Left renal cortex interstitium (tissue), 4 donors: ENCODE results near the gene DBR1. TPM values are rescaled to one million over a fixed set of nuclear protein-coding genes. Genes with fewer than 3 reads are reported as not detected.

Experiments used
- DNase-seq, 4 donors: peaks; one replicate each; pipeline ENCODE4 v3.0.0-alpha.2; 2013; ENCODE audit warnings: low read depth in 4 of 4, low spot score in 2 of 4, missing footprints in 1 of 4
- polyA plus RNA-seq, 4 donors: library from polyadenylated mRNA; unstranded; fragments of 120-200 nt; gene quantifications; one replicate each; pipeline ENCODE4 v1.2.1, GENCODE V29; 2013; ENCODE audit not compliant: insufficient read length in 4 of 4

Gene DBR1
- polyA plus RNA-seq, 4 donors, result 17.6 to 23.6 (median 19.8) TPM

DNA sequence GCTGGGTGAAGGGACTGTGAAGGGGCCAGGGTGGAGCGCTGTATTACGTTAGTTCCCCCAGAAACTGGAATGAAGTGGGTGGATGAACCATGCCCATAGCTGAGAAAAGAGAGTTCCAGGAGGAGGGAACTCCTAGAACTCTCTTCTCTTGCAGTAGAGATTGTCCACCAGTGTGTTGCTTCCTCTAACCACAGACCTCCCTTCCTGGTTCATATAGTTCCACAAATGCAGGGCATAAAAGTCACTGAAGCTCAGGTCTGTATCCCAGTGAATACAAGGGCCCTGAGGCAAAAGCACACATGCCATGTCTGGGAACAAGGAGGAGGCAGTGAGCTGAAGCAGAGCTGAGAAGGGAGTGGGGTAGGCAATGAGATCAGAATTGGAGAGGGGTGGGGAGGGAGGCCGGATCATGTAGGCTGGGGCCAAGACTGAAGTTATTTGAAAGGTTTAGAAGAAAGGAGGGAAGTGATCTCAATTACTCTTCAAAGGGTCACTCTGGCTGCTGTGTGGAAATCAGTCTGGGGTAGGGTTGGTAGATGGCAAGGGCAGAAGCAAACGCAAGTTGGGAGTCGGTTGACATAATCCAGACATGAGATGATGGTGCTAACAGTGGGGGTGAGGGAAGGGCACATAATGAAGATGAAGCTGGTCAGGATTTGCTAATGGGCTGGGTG, 49.0 kb downstream of the DBR1 start:
- peak in 1 of 4 donors; percentile 16 for DNase-seq

DNA sequence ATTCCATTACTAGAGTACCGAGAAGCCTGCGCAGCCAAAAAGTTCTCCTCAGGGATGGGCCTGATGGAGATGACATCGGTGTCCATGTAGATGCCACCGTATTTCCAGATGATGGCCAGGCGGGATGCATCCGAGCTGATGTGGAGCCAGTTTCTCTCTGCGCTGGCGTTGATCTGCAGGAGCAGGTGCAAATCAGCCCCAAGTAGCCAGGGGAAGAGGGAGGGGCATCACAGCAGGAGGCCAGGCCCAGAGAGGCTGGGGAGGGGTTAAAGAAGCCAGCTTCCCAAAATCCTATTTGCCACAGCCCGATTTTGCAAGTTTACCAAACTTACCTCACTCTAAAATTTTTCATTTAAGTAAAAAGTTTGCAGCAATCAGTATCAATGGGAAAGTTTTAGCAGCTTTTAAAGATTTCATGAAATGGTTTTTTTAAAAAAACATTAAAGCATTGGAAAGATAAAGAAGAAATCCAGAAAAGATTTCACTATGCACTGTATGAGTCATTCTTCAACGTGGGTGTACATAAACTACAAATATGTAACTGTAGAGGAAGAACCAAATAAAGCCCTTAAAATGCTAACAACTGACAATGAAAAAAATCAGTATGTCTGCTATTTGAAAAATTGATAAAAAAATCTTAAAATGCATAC, 49.9 kb downstream of the DBR1 start:
- no peak for DNase-seq

GRCh38 chr3:138124188-138124587, 50.5 kb downstream of the DBR1 start:
- DNase-seq, result no peak

GRCh38 chr3:138119423-138119766, 55.3 kb downstream of the DBR1 start:
- no peak for DNase-seq

GRCh38 chr3:138118612-138119422, 55.9 kb downstream of the DBR1 start:
- DNase-seq, result peak in 2 of 4 donors; percentile 35 to 75

- peak; percentile 56 to 66 (median 63) for DNase-seq
Measured at GRCh38 chr3:138114988-138115971, 59.4 kb downstream of the DBR1 start, which contains the start of gene DZIP1L. Gene DZIP1L (minus strand): TSS chr3:138115608. CDS start chr3:138103971, 11,637 bp downstream.

- DNase-seq, result peak in 1 of 4 donors; percentile 29
Measured at GRCh38 chr3:138114431-138114918, 60.2 kb downstream of the DBR1 start.

GRCh38 chr3:138113326-138113725, 61.4 kb downstream of the DBR1 start:
- peak in 2 of 4 donors; percentile 35 to 69 for DNase-seq

DNA sequence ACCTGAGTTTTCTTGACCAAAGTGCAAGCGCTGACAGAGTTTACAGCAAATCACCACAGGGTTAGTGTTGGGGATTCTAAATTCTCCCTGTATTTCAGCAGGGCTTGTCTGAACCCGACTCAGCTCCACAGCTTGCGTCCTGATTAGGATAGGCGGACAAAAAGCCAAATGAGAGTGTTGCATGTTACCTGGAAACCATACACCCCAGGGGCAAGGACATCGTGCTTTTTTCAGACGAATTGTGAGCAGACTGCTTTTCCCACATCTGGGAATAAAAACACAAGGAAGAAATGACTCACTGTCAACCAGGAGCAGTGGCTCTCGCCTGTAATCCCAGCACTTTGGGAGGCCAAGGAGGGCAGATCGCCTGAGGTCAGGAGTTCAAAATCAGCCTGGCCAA, 62.4 kb downstream of the DBR1 start:
- DNase-seq, result no peak

Other genes with a start within 250 kb of the DBR1 start
- 1 to 10 TPM in 2 of 4 donors, under 1 TPM in 2; 0.65 to 3.7 (median 1.9) TPM for gene CLDN18, start 164.8 kb downstream of the DBR1 start, polyA plus RNA-seq
- 10 to 100 TPM; 12.1 to 27.6 (median 19.6) TPM for gene DZIP1L, start 59.3 kb downstream of the DBR1 start, polyA plus RNA-seq
- 1 to 10 TPM in 2 of 4 donors, under 1 TPM in 2; 0.68 to 3.4 (median 1.7) TPM for gene A4GNT, start 42.5 kb downstream of the DBR1 start, polyA plus RNA-seq
- 10 to 100 TPM; 40.0 to 53.1 (median 48.3) TPM for gene ARMC8, start 12.4 kb upstream of the DBR1 start, polyA plus RNA-seq
- 1 to 10 TPM; 1.7 to 4.6 (median 3.4) TPM for gene NME9, start 154.9 kb upstream of the DBR1 start, polyA plus RNA-seq
- 10 to 100 TPM; 28.7 to 33.5 (median 31.0) TPM for gene MRAS, start 173.7 kb upstream of the DBR1 start, polyA plus RNA-seq